Stimulated activated CD4-positive, alpha-beta T cell treated with anti-CD3 and anti-CD28 coated beads, Interleukin-1b, Interleukin-23, amount 100 ng/mL, for 24 hours (primary cell): ENCODE data around the gene RNU7-1.

ENCODE experiments used
- DNase-seq, 4 experiments: peaks; one replicate each; pipeline ENCODE4 v3.0.0-alpha.2; 2020; ENCODE audit warnings: low read depth in 4 of 4, low spot score in 1 of 4

RNU7-1 gene

DNA sequence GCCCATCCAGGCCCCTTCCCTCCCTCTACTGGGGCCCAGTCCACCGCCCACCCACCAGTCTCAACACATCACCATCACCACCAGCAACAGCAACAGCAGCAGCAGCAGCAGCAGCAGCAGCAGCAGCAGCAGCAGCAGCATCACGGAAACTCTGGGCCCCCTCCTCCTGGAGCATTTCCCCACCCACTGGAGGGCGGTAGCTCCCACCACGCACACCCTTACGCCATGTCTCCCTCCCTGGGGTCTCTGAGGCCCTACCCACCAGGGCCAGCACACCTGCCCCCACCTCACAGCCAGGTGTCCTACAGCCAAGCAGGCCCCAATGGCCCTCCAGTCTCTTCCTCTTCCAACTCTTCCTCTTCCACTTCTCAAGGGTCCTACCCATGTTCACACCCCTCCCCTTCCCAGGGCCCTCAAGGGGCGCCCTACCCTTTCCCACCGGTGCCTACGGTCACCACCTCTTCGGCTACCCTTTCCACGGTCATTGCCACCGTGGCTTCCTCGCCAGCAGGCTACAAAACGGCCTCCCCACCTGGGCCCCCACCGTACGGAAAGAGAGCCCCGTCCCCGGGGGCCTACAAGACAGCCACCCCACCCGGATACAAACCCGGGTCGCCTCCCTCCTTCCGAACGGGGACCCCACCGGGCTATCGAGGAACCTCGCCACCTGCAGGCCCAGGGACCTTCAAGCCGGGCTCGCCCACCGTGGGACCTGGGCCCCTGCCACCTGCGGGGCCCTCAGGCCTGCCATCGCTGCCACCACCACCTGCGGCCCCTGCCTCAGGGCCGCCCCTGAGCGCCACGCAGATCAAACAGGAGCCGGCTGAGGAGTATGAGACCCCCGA is 6.8 kb upstream of the RNU7-1 start:
- peak in 2 of 4 experiments; percentile 50 to 58 for DNase-seq

DNA sequence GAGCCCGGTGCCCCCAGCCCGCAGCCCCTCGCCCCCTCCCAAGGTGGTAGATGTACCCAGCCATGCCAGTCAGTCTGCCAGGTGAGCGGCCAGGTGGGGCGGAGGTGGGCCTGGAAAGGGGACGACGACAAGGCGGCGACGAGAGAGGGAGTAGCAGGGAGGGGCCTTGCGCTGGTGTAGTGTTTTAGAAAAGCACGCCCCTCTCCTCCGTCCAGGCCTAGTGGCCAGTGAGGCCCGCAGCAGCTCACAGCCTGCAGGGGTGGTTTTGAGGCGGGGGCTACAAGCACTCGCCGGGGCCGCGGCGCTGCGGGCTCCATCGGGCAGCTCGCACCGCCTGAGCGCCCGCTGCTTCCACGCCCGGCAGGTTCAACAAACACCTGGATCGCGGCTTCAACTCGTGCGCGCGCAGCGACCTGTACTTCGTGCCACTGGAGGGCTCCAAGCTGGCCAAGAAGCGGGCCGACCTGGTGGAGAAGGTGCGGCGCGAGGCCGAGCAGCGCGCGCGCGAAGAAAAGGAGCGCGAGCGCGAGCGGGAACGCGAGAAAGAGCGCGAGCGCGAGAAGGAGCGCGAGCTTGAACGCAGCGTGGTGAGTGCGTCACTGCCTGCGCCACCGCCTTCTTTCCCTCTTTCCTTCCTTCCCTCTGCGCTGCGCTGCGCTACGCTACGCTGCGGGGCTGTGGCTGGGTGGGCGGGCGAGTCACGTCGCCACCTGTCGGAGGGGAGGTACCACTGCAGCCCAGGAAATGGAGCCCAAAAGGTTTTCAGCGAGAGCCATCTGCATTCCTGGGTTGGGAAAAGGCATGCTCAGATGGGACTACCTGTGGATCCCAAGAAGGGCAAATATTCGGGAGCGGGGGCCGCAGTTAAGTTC is 5.9 kb upstream of the RNU7-1 start:
- DNase-seq, result peak in 3 of 4 experiments; percentile 83 to 90 (median 87)

DNA sequence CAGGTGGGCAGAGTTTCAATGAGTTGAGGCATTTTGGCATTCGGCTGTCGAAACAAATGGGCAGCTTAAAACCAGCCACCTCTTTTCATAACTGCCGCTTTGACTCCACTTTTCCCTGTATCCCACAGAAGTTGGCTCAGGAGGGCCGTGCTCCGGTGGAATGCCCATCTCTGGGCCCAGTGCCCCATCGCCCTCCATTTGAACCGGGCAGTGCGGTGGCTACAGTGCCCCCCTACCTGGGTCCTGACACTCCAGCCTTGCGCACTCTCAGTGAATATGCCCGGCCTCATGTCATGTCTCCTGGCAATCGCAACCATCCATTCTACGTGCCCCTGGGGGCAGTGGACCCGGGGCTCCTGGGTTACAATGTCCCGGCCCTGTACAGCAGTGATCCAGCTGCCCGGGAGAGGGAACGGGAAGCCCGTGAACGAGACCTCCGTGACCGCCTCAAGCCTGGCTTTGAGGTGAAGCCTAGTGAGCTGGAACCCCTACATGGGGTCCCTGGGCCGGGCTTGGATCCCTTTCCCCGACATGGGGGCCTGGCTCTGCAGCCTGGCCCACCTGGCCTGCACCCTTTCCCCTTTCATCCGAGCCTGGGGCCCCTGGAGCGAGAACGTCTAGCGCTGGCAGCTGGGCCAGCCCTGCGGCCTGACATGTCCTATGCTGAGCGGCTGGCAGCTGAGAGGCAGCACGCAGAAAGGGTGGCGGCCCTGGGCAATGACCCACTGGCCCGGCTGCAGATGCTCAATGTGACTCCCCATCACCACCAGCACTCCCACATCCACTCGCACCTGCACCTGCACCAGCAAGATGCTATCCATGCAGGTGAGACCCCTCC is 5.0 kb upstream of the RNU7-1 start:
- DNase-seq, result no peak

DNA sequence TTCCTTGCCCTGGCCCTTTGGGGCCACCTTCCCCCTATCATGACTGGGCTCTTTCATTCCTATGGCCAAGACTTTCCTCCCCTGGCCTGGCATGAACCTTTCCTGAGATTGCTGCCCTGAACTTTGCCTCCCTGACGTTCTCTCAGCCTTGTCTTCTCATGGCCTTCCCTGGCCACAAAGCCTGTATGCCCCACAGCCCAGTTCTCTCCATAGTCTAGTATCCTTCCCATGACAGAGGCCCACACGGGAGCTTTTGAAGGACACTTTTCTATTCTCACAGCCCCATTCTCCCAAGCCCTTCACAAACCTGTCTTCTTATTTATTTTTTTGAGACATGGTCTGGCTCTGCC is 4.5 kb upstream of the RNU7-1 start:
- no peak for DNase-seq

DNA sequence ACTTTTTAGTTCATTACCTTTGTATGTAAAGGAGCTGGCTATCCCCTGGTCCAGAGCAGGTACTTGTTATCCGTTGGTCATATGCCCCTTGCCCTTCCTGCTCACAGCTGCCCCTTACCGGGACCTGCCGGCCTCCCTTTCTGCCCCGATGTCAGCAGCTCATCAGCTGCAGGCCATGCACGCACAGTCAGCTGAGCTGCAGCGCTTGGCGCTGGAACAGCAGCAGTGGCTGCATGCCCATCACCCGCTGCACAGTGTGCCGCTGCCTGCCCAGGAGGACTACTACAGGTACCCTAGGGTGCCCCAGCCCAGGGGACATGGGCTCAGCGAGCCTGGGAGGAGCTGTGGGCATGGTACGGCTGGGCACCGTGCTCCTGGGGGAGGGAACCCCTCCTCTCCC is 2.3 kb upstream of the RNU7-1 start:
- DNase-seq, result no peak

DNA sequence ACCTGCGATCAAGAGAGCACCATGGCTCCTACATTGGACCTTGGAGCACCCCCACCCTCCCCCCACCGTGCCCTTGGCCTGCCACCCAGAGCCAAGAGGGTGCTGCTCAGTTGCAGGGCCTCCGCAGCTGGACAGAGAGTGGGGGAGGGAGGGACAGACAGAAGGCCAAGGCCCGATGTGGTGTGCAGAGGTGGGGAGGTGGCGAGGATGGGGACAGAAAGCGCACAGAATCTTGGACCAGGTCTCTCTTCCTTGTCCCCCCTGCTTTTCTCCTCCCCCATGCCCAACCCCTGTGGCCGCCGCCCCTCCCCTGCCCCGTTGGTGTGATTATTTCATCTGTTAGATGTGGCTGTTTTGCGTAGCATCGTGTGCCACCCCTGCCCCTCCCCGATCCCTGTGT is 1.8 kb upstream of the RNU7-1 start:
- no peak for DNase-seq

DNA sequence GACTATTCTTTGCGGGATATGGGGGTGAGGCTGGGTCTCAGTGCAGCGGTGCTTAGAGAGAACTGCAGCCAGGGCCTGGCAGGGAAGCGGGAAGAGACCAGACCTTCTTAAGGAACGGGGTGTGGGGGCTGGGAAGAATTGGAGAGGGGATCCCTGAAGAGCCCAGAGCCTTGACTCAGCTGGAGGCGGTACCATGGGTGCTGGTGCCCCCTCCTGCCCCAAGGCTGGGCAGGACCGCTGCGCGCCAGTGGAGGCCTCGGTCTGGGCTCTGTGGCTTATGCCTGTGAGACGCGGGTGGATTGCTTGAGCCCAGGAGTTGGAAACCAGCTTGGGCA is 1.3 kb upstream of the RNU7-1 start:
- DNase-seq, result no peak

DNA sequence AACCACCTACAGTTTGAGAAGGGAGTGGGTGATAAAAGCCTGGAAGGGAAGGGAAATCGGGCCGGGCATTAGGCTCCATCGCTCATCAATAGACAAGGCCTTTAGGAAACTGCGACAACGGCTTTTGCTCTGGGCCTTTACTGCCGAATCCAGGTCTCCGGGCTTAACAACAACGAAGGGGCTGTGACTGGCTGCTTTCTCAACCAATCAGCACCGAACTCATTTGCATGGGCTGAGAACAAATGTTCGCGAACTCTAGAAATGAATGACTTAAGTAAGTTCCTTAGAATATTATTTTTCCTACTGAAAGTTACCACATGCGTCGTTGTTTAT is 261 bp upstream of the RNU7-1 start:
- DNase-seq, result peak in 3 of 4 experiments; percentile 60 to 72 (median 63)

DNA sequence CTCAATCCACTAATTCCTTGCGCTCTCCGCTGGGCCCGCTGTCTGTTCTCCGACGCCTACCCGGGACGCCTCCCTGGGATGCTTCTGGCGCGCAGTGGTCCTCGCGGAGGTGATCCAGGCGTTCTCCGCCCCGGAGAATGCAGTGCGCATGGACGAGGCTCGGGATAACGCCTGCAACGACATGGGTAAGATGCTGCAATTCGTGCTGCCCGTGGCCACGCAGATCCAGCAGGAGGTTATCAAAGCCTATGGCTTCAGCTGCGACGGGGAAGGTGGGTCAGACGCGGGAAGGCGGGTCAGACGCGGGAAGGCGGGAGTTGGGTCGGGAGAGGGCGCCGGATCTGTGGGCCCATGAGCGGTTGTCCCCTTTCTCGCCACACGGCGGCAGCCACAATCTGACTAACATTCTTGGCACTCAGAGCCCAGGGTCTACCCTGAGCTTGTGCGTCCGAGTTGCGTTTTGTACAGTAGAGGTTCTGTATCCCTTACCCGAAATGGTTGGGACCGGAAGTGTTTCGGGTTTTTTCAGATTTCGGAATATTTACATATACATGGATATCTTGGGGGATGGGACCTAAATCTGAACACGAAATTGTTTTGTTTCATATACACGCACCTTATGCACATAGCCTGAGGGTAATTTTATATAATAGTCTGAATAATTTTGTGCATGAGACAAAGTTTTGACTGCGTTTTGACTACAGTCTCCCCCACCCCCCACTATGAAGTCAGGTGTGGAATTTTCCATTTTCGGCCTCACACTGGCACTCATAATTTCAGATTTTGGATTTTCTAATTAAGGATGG is 968 bp downstream of the RNU7-1 start:
- peak in 3 of 4 experiments; percentile 70 to 89 (median 79) for DNase-seq

DNA sequence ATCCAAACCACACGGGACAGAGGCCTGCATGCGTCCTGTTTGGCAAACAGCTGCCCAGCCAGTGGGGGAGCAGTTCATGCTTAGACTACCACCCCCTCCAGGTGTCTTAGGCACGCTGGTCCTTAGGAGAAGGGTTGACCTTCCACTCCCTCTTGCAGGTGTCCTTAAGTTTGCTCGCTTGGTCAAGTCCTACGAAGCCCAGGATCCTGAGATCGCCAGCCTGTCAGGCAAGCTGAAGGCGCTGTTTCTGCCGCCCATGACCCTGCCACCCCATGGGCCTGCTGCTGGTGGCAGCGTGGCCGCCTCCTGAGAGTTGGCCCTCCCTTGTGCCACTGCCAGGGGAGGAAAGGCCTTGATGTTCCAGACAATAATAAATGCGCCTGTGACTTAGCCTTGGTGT is 2.0 kb downstream of the RNU7-1 start:
- no peak for DNase-seq

DNA sequence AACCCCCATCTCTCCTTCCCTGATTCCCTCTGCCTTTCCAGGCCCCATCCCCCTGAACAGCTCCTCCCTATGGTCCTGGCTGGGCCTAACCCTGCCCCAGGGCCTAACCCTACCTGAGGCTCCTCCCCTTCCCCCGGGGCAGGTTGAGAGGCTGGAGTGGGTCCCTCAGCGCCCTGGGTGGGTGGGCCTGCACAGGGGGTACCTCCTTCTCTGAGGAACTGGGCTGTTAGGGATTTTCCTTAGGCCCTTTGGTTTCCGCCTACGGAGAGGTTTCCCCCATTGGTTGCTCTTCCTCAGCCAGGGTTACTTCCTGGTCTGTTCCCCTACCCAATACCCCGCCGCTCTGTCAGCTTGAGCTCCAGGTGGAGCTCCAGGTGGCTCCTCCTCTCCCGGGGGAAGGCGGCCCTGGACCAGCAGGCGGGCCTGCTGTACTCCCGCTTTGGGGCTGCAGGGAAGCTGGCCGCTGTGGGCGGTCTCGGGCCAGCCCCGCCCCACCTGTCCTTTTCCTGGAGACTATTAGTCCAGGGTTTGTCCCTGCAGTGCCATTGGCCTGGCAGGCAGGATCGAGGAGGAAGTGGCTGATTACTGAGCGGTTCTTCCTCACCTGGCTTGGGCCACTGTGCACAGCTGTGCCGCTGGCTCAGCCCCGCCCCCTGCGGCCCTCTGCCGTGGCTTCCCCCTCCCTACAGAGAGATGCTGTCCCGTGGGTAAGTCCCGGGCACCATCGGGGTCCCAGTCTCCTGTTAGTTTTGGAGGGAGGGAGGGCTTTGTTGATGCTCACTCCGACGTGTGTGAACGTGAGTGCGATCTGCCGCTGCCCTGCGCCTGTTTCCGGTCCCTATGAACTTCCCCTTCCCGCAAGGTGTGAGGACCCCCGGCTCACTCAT is 2.7 kb downstream of the RNU7-1 start:
- DNase-seq, result peak in 1 of 4 experiments; percentile 60

DNA sequence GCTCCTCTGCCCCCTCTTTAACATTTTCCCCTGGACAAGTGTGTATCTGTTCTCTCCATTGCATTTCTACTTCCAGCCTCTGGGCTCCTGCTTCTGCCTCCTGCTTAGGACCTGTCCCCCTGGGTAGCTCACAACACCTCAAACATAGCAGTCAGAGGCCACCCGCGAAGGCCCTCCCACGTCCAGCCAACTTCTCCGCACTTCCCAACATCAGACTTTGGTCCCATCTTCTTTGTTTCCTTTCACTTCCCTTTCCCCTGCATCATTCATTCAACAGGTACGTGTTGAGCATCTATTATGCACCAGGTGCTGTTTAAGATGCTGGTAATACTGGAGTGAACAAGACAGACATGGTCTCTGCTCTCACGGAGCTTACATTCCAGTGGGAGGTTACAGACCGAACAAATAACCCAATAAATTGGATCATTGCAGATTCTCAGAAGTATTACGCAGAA is 3.3 kb downstream of the RNU7-1 start:
- DNase-seq, result no peak

DNA sequence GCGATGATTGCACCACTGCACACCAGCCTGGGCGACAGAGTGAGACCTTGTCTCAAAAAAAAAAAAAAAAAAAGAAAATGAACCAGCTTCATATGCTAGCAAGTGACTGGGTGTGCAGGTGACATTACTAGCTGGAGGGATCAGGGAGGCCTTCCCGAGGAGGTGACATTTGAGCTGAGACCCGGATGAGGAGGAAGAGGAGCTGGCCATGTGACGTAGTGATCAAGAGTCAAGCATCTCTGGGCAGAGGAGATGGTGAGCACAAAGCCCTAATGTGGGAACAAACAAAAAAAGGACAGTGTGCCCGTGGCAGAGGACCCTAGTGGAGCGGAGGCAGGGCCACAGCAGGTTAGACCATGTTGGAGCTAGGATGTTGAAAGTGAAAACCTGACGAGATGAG is 4.0 kb downstream of the RNU7-1 start:
- DNase-seq, result no peak

DNA sequence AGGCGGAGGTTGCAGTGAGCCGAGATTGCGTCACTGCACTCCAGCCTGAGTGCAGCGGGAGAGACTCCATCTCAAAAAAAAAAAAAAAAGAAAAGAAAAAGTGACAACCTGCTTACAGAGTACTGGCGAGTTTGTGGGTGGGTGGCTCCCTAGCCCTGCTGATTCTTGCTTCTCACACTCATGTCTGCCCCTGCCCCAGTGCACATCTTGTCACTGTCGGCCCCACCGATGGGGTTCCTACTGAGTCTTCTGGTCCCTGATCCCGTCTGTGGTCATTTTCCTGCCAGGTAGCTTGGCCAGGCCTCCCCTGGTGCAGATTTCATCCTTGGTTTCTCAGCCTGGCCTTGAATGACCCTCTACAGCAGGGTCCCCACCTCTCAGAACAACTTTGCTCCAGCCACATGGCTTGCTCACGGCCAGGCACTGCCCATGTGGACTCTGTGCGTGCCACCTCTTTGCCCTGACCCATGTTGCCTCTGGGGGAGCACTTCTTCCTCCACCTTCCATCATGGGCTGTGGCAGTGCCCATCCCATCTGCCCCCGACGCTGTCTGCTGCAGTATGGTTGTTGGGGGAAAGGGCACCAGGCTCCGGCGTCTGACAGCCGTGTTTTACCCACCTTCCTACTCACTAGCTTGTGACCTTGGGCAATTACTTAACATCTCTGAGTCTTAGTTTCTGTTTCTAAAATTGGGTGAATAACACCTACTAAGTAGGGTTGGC is 5.4 kb downstream of the RNU7-1 start:
- DNase-seq, result no peak

DNA sequence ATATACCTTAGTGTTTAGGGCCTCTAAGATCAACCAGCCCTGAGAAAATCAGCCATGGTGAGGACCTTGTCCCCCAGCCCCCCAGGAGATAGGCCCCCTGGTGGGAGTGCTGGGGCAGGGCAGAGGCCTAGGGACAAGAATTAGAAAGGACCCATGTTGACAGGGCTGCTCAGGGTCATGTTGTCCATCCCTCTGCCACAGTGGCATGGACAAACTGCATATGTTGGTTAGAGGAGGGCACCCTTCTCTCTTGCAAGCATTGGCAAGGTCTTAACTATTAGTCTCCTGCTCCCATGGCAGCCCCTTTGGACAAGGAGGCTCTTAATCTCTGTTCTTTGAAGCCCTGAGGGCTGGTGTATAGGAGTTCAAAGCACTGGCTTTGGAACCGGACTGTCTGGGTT is 6.8 kb downstream of the RNU7-1 start:
- DNase-seq, result no peak

DNA sequence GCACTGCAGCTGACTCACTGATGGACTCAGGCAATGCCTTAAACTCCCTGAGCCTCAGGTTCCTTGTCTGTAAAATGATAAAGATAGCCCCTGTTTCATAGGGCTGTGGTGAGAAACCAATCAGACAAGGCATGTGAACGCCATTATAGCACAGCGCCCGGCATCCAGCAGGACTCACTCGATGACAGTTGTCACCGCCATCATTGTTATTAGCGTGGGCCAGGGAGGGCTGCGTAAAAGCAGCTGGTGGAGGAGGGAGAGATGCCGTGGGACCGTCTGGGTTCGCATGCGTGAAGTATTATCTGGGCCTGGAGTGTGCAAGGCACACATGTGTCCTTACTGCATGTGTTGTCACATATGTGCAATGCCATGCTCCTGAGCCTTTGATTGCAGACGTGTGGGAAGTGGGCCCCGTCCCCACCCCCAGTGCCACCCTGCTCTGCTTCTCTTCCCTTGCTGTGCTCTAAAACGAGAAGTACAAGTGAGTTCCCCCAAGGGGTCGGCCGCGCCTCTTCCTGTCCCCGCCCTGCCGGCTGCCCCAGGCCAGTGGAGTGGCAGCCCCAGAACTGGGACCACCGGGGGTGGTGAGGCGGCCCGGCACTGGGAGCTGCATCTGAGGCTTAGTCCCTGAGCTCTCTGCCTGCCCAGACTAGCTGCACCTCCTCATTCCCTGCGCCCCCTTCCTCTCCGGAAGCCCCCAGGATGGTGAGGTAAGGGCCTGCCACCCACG is 7.4 kb downstream of the RNU7-1 start, which contains the start of gene PTPN6:
Gene PTPN6 (plus strand): TSS at position 546 of the 730 bp plus-strand sequence. CDS start 157 bp downstream, at position 703.
- peak in 1 of 4 experiments; percentile 54 for DNase-seq

DNA sequence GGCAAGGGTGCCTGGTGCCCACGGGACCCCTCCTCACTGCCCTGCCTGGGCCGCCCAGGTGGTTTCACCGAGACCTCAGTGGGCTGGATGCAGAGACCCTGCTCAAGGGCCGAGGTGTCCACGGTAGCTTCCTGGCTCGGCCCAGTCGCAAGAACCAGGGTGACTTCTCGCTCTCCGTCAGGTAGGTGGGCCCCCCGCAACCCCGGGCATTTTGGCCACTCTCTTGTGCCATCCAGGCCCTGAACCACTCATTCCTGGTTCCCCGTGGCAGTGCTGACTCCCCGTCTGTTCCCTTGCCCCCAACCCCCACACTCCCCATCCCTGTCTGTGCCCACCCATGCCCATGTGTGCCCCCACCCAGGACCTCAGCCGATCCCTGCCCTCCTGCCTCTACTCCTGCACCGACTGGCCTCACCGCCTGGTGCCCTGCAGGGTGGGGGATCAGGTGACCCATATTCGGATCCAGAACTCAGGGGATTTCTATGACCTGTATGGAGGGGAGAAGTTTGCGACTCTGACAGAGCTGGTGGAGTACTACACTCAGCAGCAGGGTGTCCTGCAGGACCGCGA is 8.0 kb downstream of the RNU7-1 start:
- DNase-seq, result no peak
